Heart right ventricle (tissue), 16 donors: ENCODE measurements around the gene SMIM12. TPM values are rescaled to one million over a fixed set of nuclear protein-coding genes. Genes with fewer than 3 reads are reported as not detected.

Source experiments
- ATAC-seq, 8 donors: fragments of 200-7000 bp; cut with Tn5 transposase; one replicate each; pipeline ENCODE4 v1.9.1; 2020; ENCODE audit warnings: mild to moderate bottlenecking in 8 of 8, moderate library complexity in 8 of 8, moderate number of reproducible peaks in 1 of 8
- DNase-seq, 2 donors: peaks; one replicate each; pipeline ENCODE4 v3.0.0-alpha.2; 2020
- H3K27ac ChIP-seq, 10 donors: fragments of 200-600 bp; sonication (generic) in 2 of 10; one replicate each; pipeline versions ENCODE4 v1.5.0 to v1.8.0; 2020 to 2022; ENCODE audit warnings: mild to moderate bottlenecking in 3 of 10
- H3K27me3 ChIP-seq, 7 donors: fragments of 200-600 bp; one replicate each; pipeline ENCODE4 v1.8.0; 2021 to 2022; ENCODE audit warnings: mild to moderate bottlenecking in 2 of 7
- H3K36me3 ChIP-seq, 9 donors: fragments of 200-600 bp; sonication (generic) in 1 of 9; one replicate each; pipeline versions ENCODE4 v1.5.0 to v1.8.0; 2020 to 2022; ENCODE audit warnings: mild to moderate bottlenecking in 2 of 9
- H3K4me1 ChIP-seq, 9 donors: fragments of 200-600 bp; sonication (generic) in 1 of 9; one replicate each; pipeline versions ENCODE4 v1.5.0 to v1.8.0; 2020 to 2022; ENCODE audit warnings: mild to moderate bottlenecking in 4 of 9
- H3K4me3 ChIP-seq, 10 donors: fragments of 200-600 bp; sonication (generic) in 2 of 10; one replicate each; pipeline versions ENCODE4 v1.5.0 to v1.8.0; 2020 to 2022; ENCODE audit warnings: mild to moderate bottlenecking in 7 of 10, moderate library complexity in 2 of 10
- H3K9me3 ChIP-seq, 11 donors: fragments of 200-600 bp in 10 of 11; sonication (generic) in 2 of 11; one replicate each; pipeline versions ENCODE4 v1.5.0 to v1.8.0; 2013 to 2022; ENCODE audit warnings: mild to moderate bottlenecking in 2 of 11, control low read depth in 1 of 11, moderate library complexity in 1 of 11
- WGBS, 2 donors: extraction: QIAGEN DNeasy Blood & Tissue Kit; methylation state at CpG; one replicate each; pipeline ENCODE4 v1.1.7; 2013; ENCODE audit warnings: inconsistent platforms in 1 of 2; 5-methylcytosine and 5-hydroxymethylcytosine counted together
- intact Hi-C, 10 donors: fragments of 100-400 bp; cut with DNase I; formaldehyde crosslinking; loops; one replicate each; pipeline versions ENCODE4 v1.11.1 to v1.14.2; 2022
- long read RNA-seq, 3 donors: library from polyadenylated mRNA; unstranded; transcript quantifications; one replicate each; pipeline ENCODE4 v2.0.0, GENCODE V29; 2020 to 2021
- polyA plus RNA-seq, 2 donors: library from polyadenylated mRNA; stranded (reverse); fragments of 200-250 nt; gene quantifications; one replicate each; pipeline ENCODE4 v1.2.3, GENCODE V29; 2013
- total RNA-seq, 10 donors: library from RNA; stranded (reverse); fragmentation: NEBNext Ultra II Directional in 3 of 10; extraction: Animal tissue kit (Norgen Biotek cat#: 25700) in 3 of 10; gene quantifications; one replicate each; pipeline versions ENCODE4 v1.2.1 to v1.2.4, GENCODE V29; 2021 to 2023
- TF ChIP-seq, protein P1 (sequence below), 9 donors: fragments of 200-600 bp; sonication (generic) in 2 of 9; IDR thresholded peaks; one replicate each; pipeline versions ENCODE4 v1.5.0 to v1.8.0; 2021 to 2022; ENCODE audit warnings: antibody characterized with exemption in 9 of 9, mild to moderate bottlenecking in 5 of 9, moderate library complexity in 1 of 9
- donor health status: Arrhythmogenic right ventricular cardiomyopathy.
- donor health status: ischemic (EF 13 %, LVEDD 7.1; RV severe dilation, severe dysfunction).
- donor health status: healthy with polysubstance abuse.
- donor health status: DM: no; HTN: yes; CAD: no.
- donor health status: DM: no; HTN: no; CAD: no.
- donor health status: ischemic (EF 25% LVEDD 6.9; RV normal size, moderate dysfunction).
- donor health status: ischemic (EF 25% LVEDD 5.7; RV mildly dilated, moderate dysfunction).
- donor health status: healthy.
- donor health status: DM: yes; HTN: yes; CAD: no.
- donor health status: Ischemic cardiomyopathy.
- donor health status: ischemic (EF 35%, LVEDD 5.7; RV mildly dilated, moderate dysfunction).
- donor health status: nonischemic (EF 11% LVEDD 7.7; RV severe dilation, severe dysfunction).
- donor health status: DM: yes; HTN: yes; CAD: no.
- donor health status: PGD.
- donor health status: ischemic (EF 29% LVEDD 5.4; RV normal size, mild dysfunction).
- donor health status: nonischemic (EF 23%, LVEDD 6.1; RV moderate dilation, normal function).

SMIM12 gene, protein sequence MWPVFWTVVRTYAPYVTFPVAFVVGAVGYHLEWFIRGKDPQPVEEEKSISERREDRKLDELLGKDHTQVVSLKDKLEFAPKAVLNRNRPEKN
- 10 to 100 TPM; 33.9 to 74.2 (median 43.7) TPM for total RNA-seq
- polyA plus RNA-seq = 10 to 100 TPM in 1 of 2 donors, 1 to 10 TPM in 1; 9.7 to 78.1 TPM
- long read RNA-seq, donor 1, transcript SMIM12-206 (2 exons, 3,454 nt) = major isoform, 33 of 40 reads
- long read RNA-seq, donor 1, partial matches to known transcripts = 0 of 40 reads
- long read RNA-seq, donor 1, other reads (novel, unspliced or antisense) = 6 of 40 reads
- long read RNA-seq, donor 2, transcript SMIM12-206 (2 exons, 3,454 nt) = major isoform, 40 of 54 reads
- long read RNA-seq, donor 2, partial matches to known transcripts = 7 of 54 reads
- long read RNA-seq, donor 2, other reads (novel, unspliced or antisense) = 4 of 54 reads
- long read RNA-seq, donor 3, transcript SMIM12-206 (2 exons, 3,454 nt) = major isoform, 89 of 108 reads
- long read RNA-seq, donor 3, transcript SMIM12-202 (2 exons, 897 nt) = minor isoform, 7 of 108 reads
- long read RNA-seq, donor 3, partial matches to known transcripts = 0 of 108 reads
- long read RNA-seq, donor 3, other reads (novel, unspliced or antisense) = 11 of 108 reads

DNA sequence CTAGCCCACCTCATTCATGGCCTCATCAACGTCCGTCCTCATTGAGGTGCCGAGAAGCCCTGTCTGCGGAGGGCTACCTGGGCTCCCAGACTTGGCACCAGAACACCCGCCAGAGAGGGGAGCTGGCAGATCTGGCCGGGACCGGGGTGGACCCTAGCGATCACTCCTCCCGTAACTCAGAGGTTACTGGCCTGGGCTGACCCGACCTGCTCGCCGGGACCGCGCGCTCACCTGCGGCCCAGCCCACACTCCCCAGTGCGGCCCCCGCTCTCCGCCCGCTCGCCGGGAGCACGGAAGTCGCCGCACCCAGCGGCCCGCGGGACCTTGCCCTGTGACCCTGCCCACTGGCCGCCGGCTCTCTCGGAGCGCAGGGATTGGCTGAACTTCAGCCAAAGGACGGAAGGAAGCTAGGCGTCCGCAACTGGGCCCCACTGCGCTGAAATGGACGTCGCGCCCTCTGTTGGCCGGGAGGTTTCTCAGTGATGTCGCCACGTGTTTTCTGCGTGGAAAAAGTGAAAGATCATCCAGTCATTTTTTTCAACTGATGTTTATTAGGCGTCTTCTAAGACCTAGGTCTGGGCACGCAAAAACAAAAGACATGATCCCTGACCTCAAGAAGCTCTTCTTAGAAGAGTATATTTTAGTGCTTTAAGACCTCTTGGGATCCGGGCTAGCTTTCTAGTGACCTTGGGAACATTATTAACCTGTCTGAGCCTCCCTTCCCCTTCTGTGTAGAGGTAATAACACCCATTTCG lies at the start of gene SMIM12:
Gene SMIM12, minus strand, starts transcription at position 304 of the 755 bp plus-strand sequence. CDS start 3,772 bp downstream, outside the sequence.
- TF ChIP-seq, protein P1, sequence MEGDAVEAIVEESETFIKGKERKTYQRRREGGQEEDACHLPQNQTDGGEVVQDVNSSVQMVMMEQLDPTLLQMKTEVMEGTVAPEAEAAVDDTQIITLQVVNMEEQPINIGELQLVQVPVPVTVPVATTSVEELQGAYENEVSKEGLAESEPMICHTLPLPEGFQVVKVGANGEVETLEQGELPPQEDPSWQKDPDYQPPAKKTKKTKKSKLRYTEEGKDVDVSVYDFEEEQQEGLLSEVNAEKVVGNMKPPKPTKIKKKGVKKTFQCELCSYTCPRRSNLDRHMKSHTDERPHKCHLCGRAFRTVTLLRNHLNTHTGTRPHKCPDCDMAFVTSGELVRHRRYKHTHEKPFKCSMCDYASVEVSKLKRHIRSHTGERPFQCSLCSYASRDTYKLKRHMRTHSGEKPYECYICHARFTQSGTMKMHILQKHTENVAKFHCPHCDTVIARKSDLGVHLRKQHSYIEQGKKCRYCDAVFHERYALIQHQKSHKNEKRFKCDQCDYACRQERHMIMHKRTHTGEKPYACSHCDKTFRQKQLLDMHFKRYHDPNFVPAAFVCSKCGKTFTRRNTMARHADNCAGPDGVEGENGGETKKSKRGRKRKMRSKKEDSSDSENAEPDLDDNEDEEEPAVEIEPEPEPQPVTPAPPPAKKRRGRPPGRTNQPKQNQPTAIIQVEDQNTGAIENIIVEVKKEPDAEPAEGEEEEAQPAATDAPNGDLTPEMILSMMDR (IDR thresholded peaks at IDR 0.05) = peak; percentile 80 to 95 (median 91)
- Histone ChIP-seq H3K4me1 (peaks cover 8 to 37% (median 26%) of the 10 kb centered on the region in 9 donors), H3K36me3 (peaks cover 0 to 21% (median 10%) of the 10 kb centered on the region in 9 donors), H3K9me3 (no peaks in the 10 kb centered on the region), H3K4me3 (peak within 1 kb of the TSS; percentile 79 to 96 (median 91)), H3K27me3 (no peaks in the 10 kb centered on the region), H3K27ac (peak within 1 kb of the TSS; percentile 77 to 96 (median 90))
- intact Hi-C loops = loop anchor here in 5 of 10 donors (10.0 kb wide), 2 partner anchors 125 to 335 kb away; partner anchors contain the start of genes TMEM35B (in 4 of the 5) and SFPQ (in 1 of the 5)
- WGBS, 2 donors = 1 to 2% methylated on average over 47 of the region's 47 CpGs
- ATAC-seq (peak; percentile 96 to 100 (median 98)), DNase-seq (peak; percentile 94 to 96)

DNA sequence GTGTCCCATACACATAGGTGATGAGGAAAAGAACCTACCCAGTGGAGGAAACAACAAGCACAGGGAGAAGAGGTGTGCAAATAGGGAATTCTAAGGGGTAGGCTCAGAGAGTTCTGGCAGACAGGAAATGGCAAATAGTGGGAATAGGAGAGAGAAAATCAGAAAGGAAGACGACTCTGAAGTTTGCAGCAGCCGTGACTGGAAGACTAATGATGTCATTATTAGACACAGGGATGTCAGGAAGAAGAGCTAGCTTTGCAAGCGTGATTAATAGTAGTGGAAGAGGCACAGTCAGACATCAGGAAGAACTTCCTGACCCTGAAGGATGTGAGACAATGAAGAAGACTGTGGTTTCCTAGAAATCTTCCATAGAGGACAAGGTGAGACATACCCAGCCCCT lies 48.8 kb upstream of the SMIM12 start:
- no peak for DNase-seq
- H3K4me3 ChIP-seq = no peak overlapping the region
- no peaks in the 10 kb centered on the region for H3K36me3 ChIP-seq
- H3K27me3 ChIP-seq = peaks cover 0 to 3% (median 0%) of the 10 kb centered on the region in 7 donors
- H3K4me1 ChIP-seq = no peaks in the 10 kb centered on the region
- 44 to 55% methylated on average over 3 of the region's 3 CpGs for WGBS, 2 donors
- TF ChIP-seq, protein P1 (IDR thresholded peaks at IDR 0.05) = no peak
- no peak for ATAC-seq
- H3K9me3 ChIP-seq = no peaks in the 10 kb centered on the region
- intact Hi-C loops = no loop called here
- no peak overlapping the region for H3K27ac ChIP-seq

DNA sequence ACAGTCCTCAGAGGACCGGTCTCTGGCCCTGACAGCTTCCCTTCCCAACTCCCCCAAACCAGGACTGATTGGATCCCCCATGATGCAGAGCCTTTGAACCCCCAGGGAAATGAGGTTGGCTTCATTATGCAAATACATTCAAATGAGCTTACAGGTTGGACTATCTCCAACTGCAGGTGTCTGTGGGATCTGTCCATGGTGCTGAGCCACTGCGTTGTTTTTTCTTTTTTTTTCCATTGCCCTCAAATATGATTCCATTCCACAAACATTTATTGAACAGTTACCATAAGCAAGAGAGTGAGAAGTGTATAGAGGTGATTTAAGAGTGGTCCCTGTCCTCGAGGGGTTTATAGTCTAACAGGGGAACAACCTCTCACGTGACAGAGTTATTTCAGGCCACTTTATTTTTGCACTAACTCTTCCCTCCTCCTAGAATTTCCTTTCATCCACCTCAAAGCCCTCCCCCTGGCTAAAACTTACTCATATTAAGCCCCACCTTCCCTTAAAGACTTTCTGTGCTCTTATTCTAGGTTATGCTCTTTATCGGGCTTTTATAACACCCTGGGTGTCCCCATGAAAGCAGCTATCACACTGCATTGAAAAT lies 48.0 kb upstream of the SMIM12 start:
- DNase-seq = no peak

More for the DNA sequence above, 48.0 kb upstream of the SMIM12 start:
- Histone ChIP-seq H3K36me3 (no peaks in the 10 kb centered on the region), H3K27ac (no peak overlapping the region), H3K4me1 (no peaks in the 10 kb centered on the region), H3K4me3 (no peak overlapping the region), H3K9me3 (no peaks in the 10 kb centered on the region), H3K27me3 (peaks cover 0 to 6% (median 0%) of the 10 kb centered on the region in 7 donors)
- ATAC-seq = no peak
- WGBS, 2 donors = 62 to 63% methylated on average over 5 of the region's 5 CpGs
- intact Hi-C loops = no loop called here
- TF ChIP-seq, protein P1 (IDR thresholded peaks at IDR 0.05) = no peak
